ENCODE data around the gene PIK3R4.

- TF ChIP-seq, protein P1, sequence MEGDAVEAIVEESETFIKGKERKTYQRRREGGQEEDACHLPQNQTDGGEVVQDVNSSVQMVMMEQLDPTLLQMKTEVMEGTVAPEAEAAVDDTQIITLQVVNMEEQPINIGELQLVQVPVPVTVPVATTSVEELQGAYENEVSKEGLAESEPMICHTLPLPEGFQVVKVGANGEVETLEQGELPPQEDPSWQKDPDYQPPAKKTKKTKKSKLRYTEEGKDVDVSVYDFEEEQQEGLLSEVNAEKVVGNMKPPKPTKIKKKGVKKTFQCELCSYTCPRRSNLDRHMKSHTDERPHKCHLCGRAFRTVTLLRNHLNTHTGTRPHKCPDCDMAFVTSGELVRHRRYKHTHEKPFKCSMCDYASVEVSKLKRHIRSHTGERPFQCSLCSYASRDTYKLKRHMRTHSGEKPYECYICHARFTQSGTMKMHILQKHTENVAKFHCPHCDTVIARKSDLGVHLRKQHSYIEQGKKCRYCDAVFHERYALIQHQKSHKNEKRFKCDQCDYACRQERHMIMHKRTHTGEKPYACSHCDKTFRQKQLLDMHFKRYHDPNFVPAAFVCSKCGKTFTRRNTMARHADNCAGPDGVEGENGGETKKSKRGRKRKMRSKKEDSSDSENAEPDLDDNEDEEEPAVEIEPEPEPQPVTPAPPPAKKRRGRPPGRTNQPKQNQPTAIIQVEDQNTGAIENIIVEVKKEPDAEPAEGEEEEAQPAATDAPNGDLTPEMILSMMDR (conservative IDR thresholded peaks at IDR 0.05; ENCODE audit: low read depth, low read length): no peak
- TF ChIP-seq EZH2 (IDR thresholded peaks at IDR 0.05; ENCODE audit: borderline replicate concordance, low read depth, low read length, poor library complexity, severe bottlenecking): no peak
These were observed 15.2 kb upstream of the PIK3R4 start for GRCh38 chr3:130761730-130762311.
